Adrenal gland (tissue), 12 donors: ENCODE data around the gene NOL4L. TPM values are rescaled to one million over a fixed set of nuclear protein-coding genes. Genes with fewer than 3 reads are reported as not detected.
A peak's percentile ranks its signal among the peaks of the same experiment; 100 is the strongest.

Source experiments
- DNase-seq, 7 donors: peaks; one replicate each; pipeline ENCODE4 v3.0.0-alpha.2; 2019 to 2020
- H3K27ac ChIP-seq, 5 donors: fragments of 200-600 bp; sonication (generic) in 4 of 5; 1 replicate in 3 of 5; 2 replicates in 2 of 5; pipeline versions ENCODE4 v1.5.1 to v1.8.0; 2016 to 2020; ENCODE audit warnings: mild to moderate bottlenecking in 1 of 5
- H3K27me3 ChIP-seq: fragments of 200-600 bp; 2 replicates; pipeline ENCODE4 v1.8.0; 2021
- H3K36me3 ChIP-seq, 2 donors: fragments of 200-600 bp; replicated peaks in 1 of 2; 1 replicate in 1 of 2; 2 replicates in 1 of 2; pipeline versions ENCODE4 v1.5.1 to v1.8.0; 2018 to 2022
- H3K4me1 ChIP-seq, 2 donors: fragments of 200-600 bp; replicated peaks in 1 of 2; 1 replicate in 1 of 2; 2 replicates in 1 of 2; pipeline versions ENCODE4 v1.5.1 to v1.8.0; 2018 to 2021
- H3K4me3 ChIP-seq, 4 donors: fragments of 200-600 bp; sonication (generic) in 3 of 4; one replicate each; pipeline ENCODE4 v1.5.1; 2016 to 2018
- H3K9me3 ChIP-seq, 3 donors: fragments of 200-600 bp; sonication (generic) in 1 of 3; replicated peaks in 1 of 3; 1 replicate in 2 of 3; 2 replicates in 1 of 3; pipeline versions ENCODE4 v1.5.1 to v1.8.0; 2016 to 2021
- POLR2A ChIP-seq, 2 donors: fragments of 450-650 bp; IDR thresholded peaks; one replicate each; pipeline ENCODE4 v1.6.1; 2017; ENCODE audit warnings: antibody characterized with exemption in 2 of 2, mild to moderate bottlenecking in 2 of 2, moderate library complexity in 1 of 2
- WGBS, 4 donors: extraction: QIAGEN DNeasy Blood & Tissue Kit in 2 of 4; methylation state at CpG; one replicate each; pipeline versions ENCODE4 v1.1.5 to v1.1.7; 2013 to 2017; 5-methylcytosine and 5-hydroxymethylcytosine counted together
- intact Hi-C, 2 donors: fragments of 100-400 bp; cut with DNase I; formaldehyde crosslinking; loops; one replicate each; pipeline versions ENCODE4 v1.14.1 to v1.15.0; 2022 to 2023
- polyA plus RNA-seq, 3 donors: library from polyadenylated mRNA; stranded (reverse); fragments of 200-250 nt in 2 of 3; fragments of 350-450 nt in 1 of 3; fragmentation: Illumina TruSeq in 1 of 3; extraction: RNeasy Lipid Tissue Mini Kit (QIAGEN cat#74804) in 1 of 3; gene quantifications; one replicate each; pipeline ENCODE4 v1.2.3, GENCODE V29; 2013 to 2014
- total RNA-seq, 9 donors: library from RNA; depleted of rRNA in 4 of 9; stranded (reverse); fragments of >200 nt in 4 of 9; fragments of 120-200 nt in 1 of 9; fragmentation: NEBNext Ultra II Directional in 1 of 9; extraction: Animal tissue kit (Norgen Biotek cat#: 25700) in 1 of 9; gene quantifications; one replicate each; pipeline versions ENCODE4 v1.1.0 to v1.2.4, GENCODE V29; 2013 to 2023
- TF ChIP-seq, protein P1 (sequence below), 6 experiments: fragments of 450-650 bp in 4 of 6; fragments of 200-600 bp in 2 of 6; sonication (generic) in 1 of 6; IDR thresholded peaks; 1 replicate in 5 of 6; 2 replicates in 1 of 6; pipeline versions ENCODE4 v1.5.1 to v1.8.0; 2016 to 2021; ENCODE audit warnings: antibody characterized with exemption in 6 of 6, mild to moderate bottlenecking in 2 of 6, moderate library complexity in 1 of 6
- donor health status: healthy with polysubstance abuse.
- donor health status: Bipolar disorder and iron deficiency.
- donor health status: DM: yes; HTN: yes; CAD: no.
- donor health status: DM: no; HTN: no; CAD: no.
- donor health status: DM: no; HTN: no; CAD: no.
- donor health status: DM: yes; HTN: yes; CAD: no.

Gene NOL4L
- total and polyA plus RNA-seq, 12 donors, result 6.4 to 30.4 (median 15.7) TPM

DNA sequence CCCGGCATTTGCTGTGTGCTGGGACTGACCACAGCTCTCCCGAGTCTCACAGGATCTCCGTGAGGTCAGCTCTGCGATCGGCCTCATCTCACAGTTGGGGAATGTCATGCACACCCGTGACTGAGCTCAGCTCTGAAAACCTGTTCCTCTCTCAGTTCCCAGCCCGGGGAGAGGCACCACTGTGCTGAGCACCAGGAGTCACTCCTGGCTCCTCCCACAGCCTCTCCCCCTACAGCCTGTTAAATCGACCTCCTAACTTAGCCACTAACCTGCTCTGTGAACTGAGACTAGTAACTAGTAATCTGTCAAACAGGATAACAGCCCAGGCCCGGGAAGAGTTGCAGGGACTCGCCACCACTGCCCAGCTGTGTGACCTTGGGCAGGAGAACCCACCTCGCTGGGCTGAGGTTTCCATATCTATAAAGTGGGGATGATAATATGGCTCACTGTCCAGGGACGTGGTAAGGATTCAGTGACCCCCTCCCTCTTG lies 20.1 kb upstream of the NOL4L start:
- Histone ChIP-seq H3K27ac (no peak overlapping the region), H3K27me3 (no peaks in the 10 kb centered on the region), H3K9me3 (no peaks in the 10 kb centered on the region), H3K36me3 (no peaks in the 10 kb centered on the region), H3K4me1 (no peaks in the 10 kb centered on the region), H3K4me3 (no peak overlapping the region)
- DNase-seq, result peak in 4 of 7 donors; percentile 49 to 66 (median 57)
- TF ChIP-seq, protein P1, sequence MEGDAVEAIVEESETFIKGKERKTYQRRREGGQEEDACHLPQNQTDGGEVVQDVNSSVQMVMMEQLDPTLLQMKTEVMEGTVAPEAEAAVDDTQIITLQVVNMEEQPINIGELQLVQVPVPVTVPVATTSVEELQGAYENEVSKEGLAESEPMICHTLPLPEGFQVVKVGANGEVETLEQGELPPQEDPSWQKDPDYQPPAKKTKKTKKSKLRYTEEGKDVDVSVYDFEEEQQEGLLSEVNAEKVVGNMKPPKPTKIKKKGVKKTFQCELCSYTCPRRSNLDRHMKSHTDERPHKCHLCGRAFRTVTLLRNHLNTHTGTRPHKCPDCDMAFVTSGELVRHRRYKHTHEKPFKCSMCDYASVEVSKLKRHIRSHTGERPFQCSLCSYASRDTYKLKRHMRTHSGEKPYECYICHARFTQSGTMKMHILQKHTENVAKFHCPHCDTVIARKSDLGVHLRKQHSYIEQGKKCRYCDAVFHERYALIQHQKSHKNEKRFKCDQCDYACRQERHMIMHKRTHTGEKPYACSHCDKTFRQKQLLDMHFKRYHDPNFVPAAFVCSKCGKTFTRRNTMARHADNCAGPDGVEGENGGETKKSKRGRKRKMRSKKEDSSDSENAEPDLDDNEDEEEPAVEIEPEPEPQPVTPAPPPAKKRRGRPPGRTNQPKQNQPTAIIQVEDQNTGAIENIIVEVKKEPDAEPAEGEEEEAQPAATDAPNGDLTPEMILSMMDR (IDR thresholded peaks at IDR 0.05), result no peak
- TF ChIP-seq POLR2A (IDR thresholded peaks at IDR 0.05), result no peak
- intact Hi-C loops, result no loop called here
- WGBS, 4 donors, result 34 to 53% (median 48%) methylated on average over 5 to 12 of the region's 12 CpGs

DNA sequence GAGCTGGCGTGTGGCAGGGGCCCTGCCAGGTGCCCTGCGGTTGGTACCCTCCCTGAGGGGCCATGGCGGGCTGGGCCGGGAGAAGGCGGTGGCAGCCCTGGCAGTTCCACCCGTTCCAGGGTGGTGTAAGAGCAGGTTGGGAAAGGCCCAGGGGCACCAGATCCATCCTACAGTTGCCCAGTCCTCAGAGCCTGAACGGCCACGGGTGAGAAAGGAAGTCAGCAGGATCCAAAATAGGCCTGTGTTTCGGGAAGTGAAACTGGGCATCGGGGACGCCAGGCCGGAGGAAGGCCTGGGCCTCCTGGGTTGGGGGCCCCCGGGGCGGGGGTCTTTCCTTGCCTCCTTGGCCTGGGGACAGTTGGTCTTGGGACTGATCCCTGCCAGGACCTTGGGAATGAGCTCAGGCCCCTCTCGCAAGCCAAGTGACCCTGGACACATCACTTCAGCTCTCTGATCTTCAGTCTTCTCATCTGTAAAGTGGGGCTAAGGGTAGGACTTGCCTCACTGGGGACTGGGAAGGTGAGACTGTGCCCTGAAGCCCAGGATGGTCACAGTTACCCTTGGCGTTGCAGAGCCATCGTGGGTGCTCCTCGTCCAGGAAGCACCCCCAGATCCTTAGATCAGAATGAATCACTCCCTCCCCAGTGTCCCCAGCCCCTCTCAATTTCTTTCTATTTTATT lies 18.1 kb upstream of the NOL4L start:
- 72 to 89% (median 76%) methylated on average over 14 to 18 of the region's 18 CpGs for WGBS, 4 donors
- intact Hi-C loops, result no loop called here
- no peak overlapping the region for H3K27ac ChIP-seq
- peak in 4 of 7 donors; percentile 41 to 63 (median 57) for DNase-seq
- H3K36me3 ChIP-seq, result no peaks in the 10 kb centered on the region
- H3K9me3 ChIP-seq, result no peaks in the 10 kb centered on the region
- no peaks in the 10 kb centered on the region for H3K4me1 ChIP-seq
- TF ChIP-seq, protein P1 (IDR thresholded peaks at IDR 0.05), result no peak
- no peak for TF ChIP-seq POLR2A (IDR thresholded peaks at IDR 0.05)
- H3K4me3 ChIP-seq, result no peak overlapping the region
- H3K27me3 ChIP-seq, result no peaks in the 10 kb centered on the region

DNA sequence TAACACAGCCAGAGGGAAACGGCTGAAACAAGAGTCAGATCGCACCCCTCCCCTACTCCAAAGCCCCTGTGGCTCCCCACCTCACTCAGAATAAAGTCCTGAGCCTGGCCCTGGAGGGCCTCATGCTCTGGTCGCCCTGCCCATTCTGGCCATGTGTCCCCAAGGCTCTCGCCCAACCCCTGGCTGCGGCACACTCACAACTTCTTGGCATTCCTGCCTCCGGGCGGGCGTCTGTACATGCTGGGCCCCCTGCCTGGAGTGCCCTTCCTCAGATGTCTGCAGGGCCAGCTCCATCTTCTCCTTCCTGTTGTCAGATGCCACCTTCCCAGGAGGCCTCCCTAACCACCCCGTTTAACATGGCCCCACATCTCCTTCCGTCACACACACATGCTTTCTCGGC lies 17.1 kb upstream of the NOL4L start:
- WGBS, 4 donors, result 89 to 92% (median 91%) methylated on average over 10 to 11 of the region's 11 CpGs
- TF ChIP-seq POLR2A (IDR thresholded peaks at IDR 0.05), result no peak
- TF ChIP-seq, protein P1 (IDR thresholded peaks at IDR 0.05), result no peak
- Histone ChIP-seq H3K27ac (no peak overlapping the region), H3K9me3 (no peaks in the 10 kb centered on the region), H3K4me3 (no peak overlapping the region), H3K36me3 (no peaks in the 10 kb centered on the region), H3K27me3 (no peaks in the 10 kb centered on the region), H3K4me1 (no peaks in the 10 kb centered on the region)
- intact Hi-C loops, result no loop called here
- DNase-seq, result no peak

DNA sequence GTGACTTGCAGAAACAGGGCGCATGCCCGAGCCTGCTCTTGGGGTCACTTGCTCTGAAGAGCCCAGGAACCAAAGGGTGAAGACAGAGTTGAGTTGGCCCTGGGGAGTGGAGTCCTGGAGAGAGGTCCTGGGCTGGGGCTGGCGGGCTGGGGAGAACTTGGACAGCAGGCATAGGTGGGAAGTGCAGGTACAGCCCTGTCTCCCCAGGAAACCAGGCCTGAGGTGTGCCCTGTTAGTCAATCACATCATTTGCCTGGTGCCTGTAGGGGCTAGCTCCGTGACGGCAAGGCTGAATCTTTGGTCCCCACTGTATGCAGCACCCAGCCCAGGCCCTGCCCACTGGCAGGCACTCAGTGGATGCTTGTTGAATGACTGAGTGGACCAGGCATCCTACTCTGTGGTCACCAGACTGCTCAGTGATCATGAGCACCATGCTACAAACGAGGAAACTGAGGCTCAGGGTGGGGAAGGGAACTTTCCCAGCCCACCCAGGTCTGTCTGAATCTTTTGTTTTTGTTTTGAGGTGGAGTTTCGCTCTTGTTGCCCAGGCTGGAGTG lies 15.6 kb upstream of the NOL4L start:
- Histone ChIP-seq H3K27ac (no peak overlapping the region), H3K27me3 (no peaks in the 10 kb centered on the region), H3K36me3 (no peaks in the 10 kb centered on the region), H3K4me3 (no peak overlapping the region), H3K4me1 (no peaks in the 10 kb centered on the region), H3K9me3 (no peaks in the 10 kb centered on the region)
- WGBS, 4 donors, result 83 to 92% (median 89%) methylated on average over 4 to 7 of the region's 7 CpGs
- no peak for DNase-seq
- intact Hi-C loops, result no loop called here
- no peak for TF ChIP-seq POLR2A (IDR thresholded peaks at IDR 0.05)
- TF ChIP-seq, protein P1 (IDR thresholded peaks at IDR 0.05), result no peak
